ENCODE results near the gene FBH1.

DNA sequence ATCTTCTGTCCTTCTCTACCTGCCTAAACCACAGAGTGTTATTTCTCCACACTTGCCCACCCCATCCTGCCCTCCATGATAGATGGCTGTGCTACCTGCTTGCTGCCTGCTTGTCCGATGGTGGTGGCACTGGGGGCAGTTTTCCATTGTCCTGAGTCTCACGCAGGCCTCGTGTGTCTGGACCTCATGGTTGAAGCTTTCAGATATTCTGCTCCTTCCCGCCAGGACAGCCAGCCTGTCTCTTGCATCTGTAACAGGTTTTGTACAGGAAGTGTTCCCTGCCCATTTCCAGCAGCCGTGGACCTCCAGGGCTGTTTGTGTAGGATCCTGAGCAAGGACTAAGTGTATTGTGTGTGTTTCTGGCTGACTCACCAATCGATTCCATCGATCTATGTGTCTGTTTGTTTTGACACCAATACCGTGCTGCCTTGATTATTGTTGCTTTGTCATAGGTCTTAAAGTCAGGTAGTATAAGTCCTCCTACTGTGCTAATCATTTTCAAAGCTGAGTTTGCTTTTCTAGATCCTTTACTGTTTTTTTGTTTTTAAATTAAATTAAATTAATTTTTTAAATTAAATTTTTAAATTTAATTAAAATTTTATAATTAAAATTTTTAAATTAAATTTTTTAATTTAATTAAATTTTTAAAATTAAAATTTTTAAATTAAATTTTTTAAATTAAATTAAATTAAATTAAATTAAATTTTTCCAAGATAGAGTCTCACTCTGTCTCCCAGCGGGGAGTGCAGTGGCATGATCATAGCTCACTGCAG lies 78.8 kb downstream of the FBH1 start:
- TF ChIP-seq EZH2 (IDR thresholded peaks at IDR 0.05; ENCODE audit: low read length, unreplicated experiment) (no peak), EZH2phosphoT487 (IDR thresholded peaks at IDR 0.05; ENCODE audit: borderline replicate concordance, low read length) (no peak)
- TF ChIP-seq, protein P1, sequence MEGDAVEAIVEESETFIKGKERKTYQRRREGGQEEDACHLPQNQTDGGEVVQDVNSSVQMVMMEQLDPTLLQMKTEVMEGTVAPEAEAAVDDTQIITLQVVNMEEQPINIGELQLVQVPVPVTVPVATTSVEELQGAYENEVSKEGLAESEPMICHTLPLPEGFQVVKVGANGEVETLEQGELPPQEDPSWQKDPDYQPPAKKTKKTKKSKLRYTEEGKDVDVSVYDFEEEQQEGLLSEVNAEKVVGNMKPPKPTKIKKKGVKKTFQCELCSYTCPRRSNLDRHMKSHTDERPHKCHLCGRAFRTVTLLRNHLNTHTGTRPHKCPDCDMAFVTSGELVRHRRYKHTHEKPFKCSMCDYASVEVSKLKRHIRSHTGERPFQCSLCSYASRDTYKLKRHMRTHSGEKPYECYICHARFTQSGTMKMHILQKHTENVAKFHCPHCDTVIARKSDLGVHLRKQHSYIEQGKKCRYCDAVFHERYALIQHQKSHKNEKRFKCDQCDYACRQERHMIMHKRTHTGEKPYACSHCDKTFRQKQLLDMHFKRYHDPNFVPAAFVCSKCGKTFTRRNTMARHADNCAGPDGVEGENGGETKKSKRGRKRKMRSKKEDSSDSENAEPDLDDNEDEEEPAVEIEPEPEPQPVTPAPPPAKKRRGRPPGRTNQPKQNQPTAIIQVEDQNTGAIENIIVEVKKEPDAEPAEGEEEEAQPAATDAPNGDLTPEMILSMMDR (conservative IDR thresholded peaks at IDR 0.05; ENCODE audit: low read depth, low read length), result no peak
